GM21619 (cell line): ENCODE data around the gene CCDC85C.

Experiments
- ATAC-seq: cut with Tn5 transposase; IDR thresholded peaks from one replicate; pipeline ENCODE4 v1.9.1; 2021; ENCODE audit not compliant: unreplicated experiment

The CCDC85C gene

GRCh38 chr14:99542566-99542965 is 61.4 kb downstream of the CCDC85C start:
- ATAC-seq = no peak

GRCh38 chr14:99541677-99542470 is 62.1 kb downstream of the CCDC85C start:
- ATAC-seq = no peak

GRCh38 chr14:99541211-99541610 is 62.8 kb downstream of the CCDC85C start:
- no peak for ATAC-seq

- no peak for ATAC-seq
These were observed 63.6 kb downstream of the CCDC85C start for GRCh38 chr14:99540196-99541032.

GRCh38 chr14:99539491-99539890 is 64.5 kb downstream of the CCDC85C start:
- no peak for ATAC-seq

GRCh38 chr14:99538733-99539132 is 65.3 kb downstream of the CCDC85C start:
- no peak for ATAC-seq

- ATAC-seq = no peak
These were observed 65.7 kb downstream of the CCDC85C start for GRCh38 chr14:99538275-99538674.

GRCh38 chr14:99537399-99537798 is 66.6 kb downstream of the CCDC85C start:
- ATAC-seq = no peak

- no peak for ATAC-seq
These were observed 67.9 kb downstream of the CCDC85C start for GRCh38 chr14:99535908-99536778.

- ATAC-seq = no peak
These were observed 68.6 kb downstream of the CCDC85C start for GRCh38 chr14:99535448-99535847.

GRCh38 chr14:99534863-99535262 is 69.1 kb downstream of the CCDC85C start:
- ATAC-seq = no peak

GRCh38 chr14:99534333-99534732 is 69.7 kb downstream of the CCDC85C start:
- ATAC-seq = no peak

- no peak for ATAC-seq
These were observed 71.7 kb downstream of the CCDC85C start for GRCh38 chr14:99532310-99532709.

- ATAC-seq = no peak
These were observed 72.5 kb downstream of the CCDC85C start for GRCh38 chr14:99531251-99532096.

GRCh38 chr14:99530407-99531155 is 73.4 kb downstream of the CCDC85C start:
- no peak for ATAC-seq

GRCh38 chr14:99529899-99530298 is 74.1 kb downstream of the CCDC85C start:
- no peak for ATAC-seq

GRCh38 chr14:99527427-99528076 is 76.5 kb downstream of the CCDC85C start:
- ATAC-seq = no peak

GRCh38 chr14:99527026-99527425 is 77.0 kb downstream of the CCDC85C start:
- no peak for ATAC-seq

GRCh38 chr14:99525699-99526080 is 78.3 kb downstream of the CCDC85C start:
- ATAC-seq = no peak
